Germinal center (tissue), 1 donor: ENCODE results near the gene PNMA8B.

ENCODE experiments used
- DNase-seq: peaks from one replicate; pipeline ENCODE4 v3.0.0; 2012; ENCODE audit warnings: mixed read lengths, low spot score

Gene PNMA8B

DNA sequence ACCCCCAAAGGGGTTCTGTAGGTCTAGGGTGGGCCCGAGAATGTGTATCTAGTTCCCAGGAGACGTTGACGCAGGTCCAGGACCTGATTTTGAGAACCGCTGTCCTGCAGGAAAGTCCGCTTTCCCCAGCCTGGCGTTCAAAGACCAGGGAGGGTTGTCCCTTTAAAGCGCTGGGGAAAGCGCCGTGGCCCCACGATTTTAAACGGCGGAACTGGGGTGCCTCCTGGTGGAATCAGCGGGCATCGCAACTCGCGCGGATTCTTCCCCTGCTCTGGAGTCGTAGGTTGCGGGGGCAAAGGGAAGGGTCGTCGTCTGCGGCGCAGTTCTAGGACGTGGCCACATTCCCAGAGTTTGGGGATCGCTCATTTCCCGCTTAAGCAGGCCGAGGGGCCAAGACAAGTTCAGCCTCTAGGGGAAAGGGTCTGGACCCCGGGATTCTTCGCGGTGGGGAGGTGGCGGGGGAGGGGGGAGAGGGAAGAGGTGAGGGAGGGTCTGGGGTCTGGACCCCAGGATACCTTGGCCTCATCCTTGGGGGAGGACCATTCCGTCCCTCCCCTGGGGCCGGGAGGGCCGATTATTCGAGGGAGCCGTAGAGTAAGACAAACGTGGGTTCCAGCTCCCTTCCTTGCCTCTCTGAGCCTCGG is 7.7 kb downstream of the PNMA8B start:
- peak; percentile 70 for DNase-seq

DNA sequence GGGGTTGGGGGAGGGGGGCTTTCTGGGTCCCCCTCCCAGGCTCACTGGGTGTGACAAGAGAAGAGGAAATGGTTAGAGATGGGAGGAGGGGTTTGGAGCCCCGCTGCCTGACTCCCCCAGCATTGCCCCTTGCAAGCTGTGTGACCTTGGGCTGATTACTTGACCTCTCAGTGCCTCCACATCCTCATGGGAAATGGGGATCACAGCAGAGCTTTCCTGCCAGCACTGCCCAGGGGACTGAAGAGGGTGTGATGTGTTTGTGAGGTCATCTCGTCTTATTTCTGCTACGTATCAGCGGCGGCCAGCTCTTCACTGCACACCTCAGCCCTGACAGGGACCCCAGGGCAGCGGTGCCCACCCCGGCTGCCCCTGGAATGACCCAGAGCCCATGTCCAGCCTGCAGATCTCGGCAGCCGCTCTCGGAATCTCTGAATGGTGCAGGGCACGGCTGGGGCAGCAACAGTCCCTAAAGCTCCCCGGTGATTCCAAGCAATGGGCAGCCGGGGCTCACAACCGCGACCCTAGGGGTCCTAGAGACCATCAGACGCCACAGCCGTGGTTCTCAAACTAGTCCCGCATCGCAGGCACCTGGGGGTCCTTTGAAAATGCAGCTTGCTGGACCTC is 8.4 kb downstream of the PNMA8B start:
- no peak for DNase-seq

DNA sequence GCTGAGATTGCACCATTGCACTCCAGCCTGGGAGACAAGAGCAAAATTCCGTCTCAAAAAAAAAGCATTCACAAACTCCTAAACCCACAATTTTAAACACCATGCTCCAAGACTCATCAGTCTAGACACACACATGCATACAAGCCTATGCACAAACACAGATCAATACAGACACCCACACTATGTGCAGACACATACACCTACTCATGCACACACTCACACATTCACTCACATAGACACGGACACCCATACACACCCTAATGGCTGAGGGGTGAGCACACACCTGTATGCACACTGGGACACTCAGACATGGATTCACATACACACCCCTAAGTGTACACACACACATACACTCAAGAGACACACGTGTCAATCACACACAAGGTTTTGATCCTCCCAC is 9.3 kb downstream of the PNMA8B start:
- no peak for DNase-seq

DNA sequence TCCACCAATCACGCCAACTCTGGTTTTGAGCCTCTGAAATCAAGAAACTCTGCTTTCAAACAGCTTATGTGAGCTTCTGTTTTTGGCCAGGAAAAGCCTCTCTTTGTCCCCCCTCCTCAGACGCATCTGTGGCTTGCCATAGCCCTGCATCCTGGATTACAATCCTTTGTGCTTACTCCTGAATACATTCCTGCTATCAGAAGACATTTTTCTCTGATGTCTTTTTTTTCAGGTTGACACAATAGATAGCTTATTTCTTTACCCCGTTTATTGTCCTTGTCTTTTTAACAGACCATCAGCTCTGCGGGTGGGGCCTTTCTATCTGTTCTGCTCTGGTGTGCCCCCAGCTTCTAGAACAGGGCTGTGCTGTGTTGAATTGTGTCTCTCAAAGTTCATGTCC is 11.0 kb downstream of the PNMA8B start:
- no peak for DNase-seq

DNA sequence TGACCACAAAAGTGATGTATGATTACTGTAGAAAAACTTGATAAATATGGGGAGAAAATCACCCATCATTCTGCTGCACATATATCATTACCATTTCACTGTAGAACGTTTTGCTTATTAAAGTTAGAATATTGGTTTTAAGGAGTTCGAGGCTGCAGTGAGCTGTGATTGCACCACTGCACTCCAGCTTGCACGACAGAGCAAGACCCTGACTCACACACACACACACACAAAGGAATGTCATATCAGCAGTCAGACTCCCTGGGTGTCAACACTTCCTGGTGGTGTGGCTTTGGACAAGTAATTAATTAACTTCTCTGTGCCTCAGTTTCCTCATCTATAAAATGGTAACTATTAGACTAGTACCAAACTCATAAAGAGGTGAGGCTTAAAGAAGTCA is 13.0 kb downstream of the PNMA8B start:
- DNase-seq: no peak

DNA sequence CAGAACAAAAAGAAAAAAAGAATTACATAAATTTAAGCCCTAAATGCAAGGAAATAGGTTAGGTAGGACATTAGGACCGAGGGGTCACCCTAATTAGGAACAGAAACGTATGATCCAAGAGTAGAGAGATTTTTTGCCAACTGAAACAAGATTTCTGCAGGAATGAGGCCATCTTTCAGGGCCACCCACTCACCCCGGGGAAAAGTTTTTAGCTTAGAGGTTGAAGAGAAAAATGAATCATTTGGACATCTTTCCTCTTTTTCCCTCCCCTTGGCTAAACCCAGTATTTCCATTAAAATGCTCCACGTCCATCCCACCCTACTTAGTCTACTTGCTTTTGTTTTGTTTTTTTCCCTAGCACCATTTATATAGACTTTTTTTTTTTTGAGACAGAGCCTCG is 13.7 kb downstream of the PNMA8B start:
- DNase-seq: no peak

DNA sequence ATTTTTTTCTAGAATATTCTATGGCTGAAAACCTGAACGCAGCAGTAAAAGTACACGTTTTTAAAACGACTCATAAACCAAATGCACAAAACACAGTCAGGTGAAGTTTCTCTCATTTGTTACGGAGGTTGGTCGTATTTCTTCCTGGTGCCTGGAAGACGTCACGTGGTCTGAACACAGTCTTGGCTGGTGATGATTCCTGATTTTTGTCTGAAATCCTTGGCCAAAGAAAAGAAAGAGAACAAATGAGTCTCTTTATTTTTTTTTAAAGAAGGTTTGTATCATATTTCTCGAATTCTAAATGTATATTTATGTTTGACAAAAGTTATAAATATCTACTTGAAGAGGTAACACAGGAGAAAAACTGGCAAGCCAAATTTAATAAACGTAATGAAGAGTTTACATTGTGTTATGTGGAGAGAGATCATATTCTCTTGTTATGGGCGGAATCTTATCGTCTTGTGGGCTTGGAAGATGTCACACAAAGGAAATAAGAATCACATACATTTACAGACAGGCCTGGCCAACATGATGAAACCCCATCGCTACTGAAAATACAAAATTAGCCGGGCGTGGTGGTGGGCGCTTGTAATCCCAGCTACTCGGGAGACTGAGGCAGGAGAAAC is 14.3 kb downstream of the PNMA8B start:
- DNase-seq: no peak

DNA sequence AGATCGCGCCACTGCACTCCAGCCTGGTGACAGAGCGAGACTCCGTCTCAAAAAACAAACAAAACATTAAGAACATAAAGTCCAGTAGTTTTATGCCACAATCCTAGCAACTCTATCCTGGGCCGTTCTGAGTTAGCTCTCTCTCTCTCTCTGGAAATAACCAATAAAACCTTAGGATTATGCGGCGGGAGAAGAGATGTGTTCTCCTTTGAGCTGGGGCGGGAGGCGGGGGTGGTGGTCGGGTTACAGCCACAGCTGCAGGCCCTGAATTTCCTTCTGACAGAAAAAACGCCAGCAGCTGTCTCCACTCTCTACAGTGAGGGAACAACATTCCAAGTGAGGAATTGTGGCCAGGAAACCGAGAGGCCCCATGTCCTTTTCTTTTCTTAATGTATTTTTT is 15.3 kb downstream of the PNMA8B start:
- DNase-seq: no peak

DNA sequence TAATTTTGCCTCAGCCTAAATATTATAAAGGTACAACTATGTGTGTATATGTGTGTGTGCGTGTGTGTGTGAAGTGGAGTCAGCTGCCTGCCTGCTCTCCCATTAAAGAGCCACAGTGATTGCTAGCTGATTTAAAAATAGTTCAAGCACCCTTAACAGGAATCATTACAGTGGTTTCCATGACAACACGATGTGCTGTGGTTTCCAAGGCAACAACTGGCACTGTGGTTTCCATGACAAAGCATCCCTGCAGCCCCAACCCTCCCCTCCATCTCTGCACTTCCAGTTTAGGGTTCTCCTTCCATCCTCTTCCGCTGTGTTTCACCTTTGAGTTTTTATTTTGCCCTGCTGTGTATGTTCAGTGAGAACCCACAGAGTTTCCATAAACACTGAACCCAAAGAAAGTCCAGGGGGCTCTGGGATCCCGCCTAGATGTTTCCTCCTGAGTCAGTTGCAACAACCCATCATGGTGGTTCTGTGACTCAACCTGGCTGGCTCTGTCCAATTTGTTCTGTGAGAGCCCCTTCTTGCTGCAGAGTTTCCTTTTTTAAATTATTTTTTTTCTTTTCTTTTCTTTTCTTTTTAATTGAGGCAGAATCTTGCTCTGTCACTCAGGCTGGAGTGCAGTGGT is 17.2 kb downstream of the PNMA8B start:
- DNase-seq: no peak

DNA sequence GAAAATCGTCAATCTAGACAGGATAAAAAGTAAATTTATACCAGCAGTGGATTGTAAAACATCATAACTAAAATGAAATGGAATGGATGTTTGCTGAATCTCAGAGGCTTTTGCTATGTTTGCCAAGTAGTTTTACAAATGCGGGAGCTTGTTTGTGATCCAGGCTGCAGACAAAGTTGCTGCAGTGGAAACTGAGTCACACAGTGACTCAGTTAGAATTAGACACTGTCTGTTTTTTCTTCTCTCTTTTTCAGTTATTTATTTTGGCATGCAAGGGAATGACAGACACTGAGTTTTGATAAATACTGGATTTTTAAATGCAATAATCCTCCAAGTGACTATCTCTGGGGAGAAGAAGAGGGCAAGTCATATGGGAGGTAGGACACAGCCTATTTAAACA is 19.7 kb downstream of the PNMA8B start:
- DNase-seq: no peak

DNA sequence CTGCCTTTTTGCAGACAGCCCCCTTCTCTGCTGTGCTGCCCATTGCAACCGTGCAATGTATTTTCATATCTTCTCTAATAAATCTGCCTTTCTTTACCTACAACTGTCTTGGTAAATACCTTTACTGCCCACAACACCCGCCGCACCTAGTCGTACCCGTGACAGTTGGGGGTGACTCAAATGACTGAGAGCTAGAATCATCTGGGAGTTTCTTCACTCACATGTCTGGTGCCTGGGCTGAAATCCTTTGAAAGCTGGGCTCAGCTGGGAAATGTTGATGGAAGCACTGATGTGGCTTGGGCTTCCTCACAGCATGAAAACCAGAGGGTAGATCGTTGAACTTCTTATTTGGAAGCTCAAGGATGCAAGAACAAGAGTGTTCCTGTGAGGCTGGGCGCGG is 21.5 kb downstream of the PNMA8B start:
- DNase-seq: no peak

DNA sequence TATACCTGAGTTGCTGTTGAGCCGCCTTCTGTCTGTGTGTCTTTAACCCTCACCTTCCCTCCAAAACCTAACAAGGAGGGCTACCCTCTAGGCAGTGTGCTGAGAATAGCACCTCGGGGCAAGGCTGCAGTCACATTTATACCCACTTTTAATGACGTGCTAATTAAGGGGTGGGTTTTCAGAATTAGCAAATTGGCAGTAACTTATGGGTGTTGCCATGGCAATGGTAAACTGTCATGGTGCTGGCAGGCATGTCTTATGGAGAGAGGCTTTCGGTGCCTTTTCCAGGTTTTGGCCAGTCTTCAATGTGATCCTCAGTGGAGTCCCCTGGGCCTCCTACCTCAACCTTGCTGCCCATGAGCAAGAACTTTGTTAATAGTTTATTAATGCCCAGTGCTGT is 23.1 kb downstream of the PNMA8B start:
- no peak for DNase-seq

DNA sequence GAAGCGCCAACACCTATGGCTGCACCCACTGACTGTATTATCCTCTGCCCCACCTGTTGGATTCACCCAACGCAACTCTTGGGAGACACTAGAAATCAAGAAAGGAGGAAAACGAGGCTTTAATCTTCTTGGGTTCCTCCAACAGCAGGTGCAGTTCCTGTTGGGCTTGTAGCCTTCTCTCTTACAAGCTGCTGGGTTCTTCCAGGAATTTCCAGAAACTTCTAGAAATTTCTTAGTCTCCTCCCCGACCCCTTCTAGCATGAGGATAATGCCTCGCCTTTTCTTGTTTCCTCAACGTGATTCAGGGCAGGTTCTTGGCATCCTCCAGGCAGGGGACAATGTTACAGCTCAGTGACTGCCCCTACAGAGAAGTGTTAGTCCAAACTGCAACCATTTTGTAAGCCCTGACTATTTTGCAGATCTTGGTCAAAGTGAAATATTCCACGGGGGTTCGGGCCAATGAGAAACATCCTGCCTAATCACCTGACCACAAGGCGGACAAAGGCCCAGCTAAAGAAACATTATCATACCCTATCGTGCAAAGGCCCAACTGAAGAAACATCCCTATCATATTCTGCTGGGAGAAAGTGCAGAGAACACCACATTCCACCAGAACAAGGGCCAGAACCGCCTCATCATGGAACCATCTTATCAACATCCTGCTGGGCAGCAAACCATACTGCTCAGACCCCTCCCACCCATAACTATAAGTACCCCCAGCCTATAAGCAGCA is 23.7 kb downstream of the PNMA8B start:
- no peak for DNase-seq

DNA sequence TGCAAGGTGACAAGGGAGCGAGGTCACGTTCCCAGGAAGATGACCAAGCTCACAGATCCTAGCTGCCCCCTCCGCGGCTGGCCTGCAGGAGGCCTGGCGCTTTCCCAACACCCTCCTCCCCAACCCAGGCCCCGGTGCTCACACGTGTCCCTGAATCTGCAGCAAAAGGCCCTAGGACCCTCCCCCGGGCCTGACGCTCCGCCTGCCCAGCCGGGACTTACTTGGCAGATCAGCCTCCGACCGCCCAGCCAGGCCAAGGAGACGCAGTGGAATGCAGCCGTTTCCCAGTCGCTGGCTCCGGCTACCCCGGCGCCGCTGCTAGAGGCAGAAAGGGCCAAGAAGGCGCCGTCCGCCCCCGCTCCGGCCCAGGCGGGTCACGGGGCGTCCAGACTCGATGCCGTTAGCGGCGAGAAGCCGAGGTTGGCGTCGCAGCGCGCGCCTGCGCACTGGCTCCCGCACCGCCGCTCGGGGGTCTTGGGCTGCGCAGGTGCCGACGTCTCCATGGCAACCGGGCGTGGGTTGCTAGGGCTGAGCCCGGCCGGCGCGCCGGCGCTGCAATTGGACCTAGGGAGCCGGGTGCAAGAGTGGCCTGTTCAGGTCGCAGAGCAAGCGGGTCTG is 24.4 kb downstream of the PNMA8B start, which contains the start of gene PNMA8A:
Gene PNMA8A, minus strand, starts transcription at position 448 of the 618 bp plus-strand sequence. CDS start 528 bp downstream, outside the sequence.
- DNase-seq: no peak

DNA sequence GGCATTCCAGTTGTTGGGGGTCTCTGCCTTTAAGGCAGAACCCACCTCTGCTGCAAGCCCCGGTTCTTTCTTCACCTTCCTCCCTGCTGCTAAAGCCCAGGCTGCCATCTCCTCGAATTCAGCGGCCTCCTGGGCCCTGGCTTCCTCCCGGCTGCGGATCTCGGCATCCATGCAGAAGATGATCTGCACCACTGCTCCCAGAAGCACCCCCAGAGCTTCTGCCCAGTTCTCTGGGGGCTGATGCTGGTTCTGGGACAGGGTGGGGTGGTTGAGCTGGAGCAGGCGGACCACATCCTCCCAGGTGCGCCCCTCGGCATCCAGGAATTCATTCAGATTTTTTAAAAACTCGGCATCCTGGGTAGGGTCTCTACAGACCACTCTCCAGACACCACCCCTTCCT is 25.3 kb downstream of the PNMA8B start:
- no peak for DNase-seq

DNA sequence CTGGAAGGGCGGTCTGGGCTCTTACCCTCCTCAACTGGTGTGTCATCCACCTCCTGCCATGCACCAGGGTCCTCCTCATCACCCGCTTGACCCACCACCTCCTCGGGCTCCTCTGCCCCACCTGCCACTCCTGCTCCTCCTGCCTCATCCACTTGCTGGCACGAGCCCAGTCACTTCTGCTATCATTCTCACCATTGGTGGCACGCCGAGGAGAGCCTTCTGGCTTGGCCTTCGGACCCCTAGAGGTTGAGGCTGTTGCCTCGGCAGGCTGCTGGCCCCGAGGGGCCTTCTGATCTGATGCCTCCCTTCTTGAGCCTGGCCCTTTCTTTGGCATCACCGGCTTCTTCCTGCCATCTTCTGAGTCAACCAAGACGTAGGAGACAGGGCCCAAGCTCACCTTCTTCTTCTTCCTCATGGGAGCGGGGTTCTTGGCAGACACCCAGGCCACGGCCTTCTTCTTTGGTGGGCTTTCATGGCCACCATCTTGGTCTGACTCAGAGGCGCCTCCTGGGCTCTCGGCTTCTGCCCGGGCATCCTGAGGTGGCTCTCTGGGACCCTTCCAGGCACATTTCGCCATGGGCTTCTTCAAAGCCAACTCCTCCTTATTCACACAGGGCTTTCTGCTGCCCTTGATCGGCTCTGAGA is 26.0 kb downstream of the PNMA8B start:
- no peak for DNase-seq

DNA sequence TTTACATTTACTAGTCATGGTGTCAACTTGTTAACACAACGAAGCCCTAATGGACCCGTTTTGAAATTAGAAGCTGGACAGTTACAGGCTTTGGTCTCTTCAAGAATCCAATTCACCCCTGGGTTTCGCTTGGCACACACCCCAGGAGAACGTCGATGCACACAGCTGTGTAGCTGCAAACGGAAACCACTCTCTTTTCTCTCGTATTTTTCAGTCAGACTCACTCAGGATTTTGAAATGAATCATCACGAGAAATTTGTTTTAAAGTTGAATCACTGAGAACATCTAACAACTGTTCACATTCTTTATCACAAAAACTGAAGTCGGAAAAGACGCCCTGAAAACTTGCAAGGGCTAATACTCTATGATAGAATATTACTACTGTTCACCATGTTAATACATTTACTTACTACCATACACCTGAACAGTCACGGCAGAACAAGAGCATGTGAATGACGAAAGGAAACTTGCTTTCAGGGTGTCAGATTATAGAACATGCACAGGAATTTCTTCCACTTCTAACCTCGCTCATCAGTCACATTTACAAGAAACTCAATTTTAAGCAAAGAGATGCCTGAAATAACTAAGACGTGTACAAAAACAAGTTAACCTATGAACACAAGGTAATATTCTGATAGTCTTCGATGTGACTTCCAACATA is 29.0 kb downstream of the PNMA8B start:
- DNase-seq: no peak

DNA sequence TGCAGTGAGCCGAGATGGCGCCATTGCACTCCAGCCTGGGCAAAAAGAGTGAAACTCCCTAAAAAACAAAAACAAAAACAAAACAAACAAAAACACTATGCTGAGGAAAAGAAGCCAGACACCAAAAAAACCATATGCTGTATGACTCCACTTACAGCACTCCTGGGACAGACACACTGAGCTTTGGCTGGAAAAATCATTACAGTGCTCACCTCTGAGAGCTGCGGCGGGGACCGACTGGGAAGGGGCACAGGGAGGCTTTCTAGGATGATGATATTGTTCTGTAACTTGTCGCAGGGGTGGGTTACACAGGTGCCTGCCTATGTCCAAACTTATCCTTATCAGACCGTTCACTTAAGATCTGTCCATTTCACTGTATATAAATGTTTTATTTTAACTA is 32.2 kb downstream of the PNMA8B start:
- no peak for DNase-seq

DNA sequence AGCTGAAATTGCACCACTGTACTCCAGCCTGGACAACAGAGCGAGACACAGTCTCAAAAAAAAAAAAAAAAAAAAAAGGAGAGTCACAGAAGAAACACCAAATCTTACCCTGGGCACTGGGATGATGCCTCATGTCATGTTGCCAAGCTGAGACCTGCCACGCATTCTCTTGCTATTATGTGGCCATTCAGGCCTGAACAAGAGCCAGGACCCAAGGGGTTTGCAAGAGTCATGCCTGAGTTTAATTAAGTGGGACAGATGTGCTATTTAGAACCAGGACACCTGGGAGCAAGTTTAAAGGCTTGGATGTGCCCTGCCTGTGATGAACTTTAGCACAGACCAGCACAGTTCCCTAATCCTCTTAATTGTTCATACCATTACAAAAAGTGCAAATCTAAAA is 34.1 kb downstream of the PNMA8B start:
- DNase-seq: no peak

DNA sequence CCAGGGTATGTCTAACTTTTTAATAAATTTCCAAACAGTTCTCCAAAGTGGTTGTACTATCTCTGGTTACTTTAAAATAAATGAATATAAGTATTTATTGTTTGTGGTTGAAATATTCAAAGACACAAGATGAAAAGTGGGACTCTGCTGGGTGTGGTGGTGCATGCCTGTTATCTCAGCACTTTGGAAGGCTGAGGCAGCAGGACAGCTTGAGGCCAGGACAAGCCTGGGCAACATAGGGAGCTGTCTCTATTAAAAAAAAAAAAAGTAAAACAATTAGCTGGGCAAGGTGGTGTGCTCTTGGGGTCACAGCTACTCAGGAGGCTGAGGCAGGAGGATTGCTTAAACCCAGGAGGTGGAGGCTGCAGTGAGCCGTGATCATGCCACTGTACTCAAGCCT is 34.7 kb downstream of the PNMA8B start:
- DNase-seq: no peak

DNA sequence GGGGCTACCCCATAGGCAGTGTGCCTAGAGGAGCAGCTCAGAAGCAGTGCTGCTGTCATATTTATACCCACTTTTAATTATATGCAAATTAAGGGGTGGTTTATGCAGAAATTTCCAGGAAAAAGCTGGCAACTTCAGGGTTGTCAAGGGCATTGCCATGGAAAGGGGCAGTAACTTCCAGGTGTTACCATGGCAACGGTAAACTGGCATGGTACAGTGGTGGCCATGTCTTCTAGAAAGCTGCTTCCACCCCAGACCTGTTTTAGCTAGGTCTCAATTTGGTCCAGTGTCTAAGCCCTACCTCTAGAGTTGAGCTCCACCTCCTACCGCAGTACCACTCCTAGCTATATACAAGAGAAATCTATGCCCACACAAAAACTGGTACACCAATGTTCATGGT is 35.6 kb downstream of the PNMA8B start:
- no peak for DNase-seq
